Sigmoid colon (tissue), 4 donors: ENCODE results near the gene MPPE1.

ENCODE experiments used
- EP300 ChIP-seq, 4 donors: sonication (generic); formaldehyde crosslinking; IDR thresholded peaks; one replicate each; pipeline ENCODE4 v1.6.1; 2017; ENCODE audit warnings: antibody characterized with exemption in 4 of 4
- POLR2A ChIP-seq, 2 donors: fragments of 450-650 bp; IDR thresholded peaks; one replicate each; pipeline ENCODE4 v1.6.1; 2016; ENCODE audit warnings: antibody characterized with exemption in 2 of 2, mild to moderate bottlenecking in 2 of 2, moderate library complexity in 2 of 2
- POLR2AphosphoS5 ChIP-seq, 4 donors: sonication (generic); formaldehyde crosslinking; IDR thresholded peaks; one replicate each; pipeline ENCODE4 v1.6.1; 2017; ENCODE audit warnings: antibody characterized with exemption in 4 of 4
- TF ChIP-seq, protein P1 (sequence below), 4 experiments: fragments of 450-650 bp in 3 of 4; fragments of 200-600 bp in 1 of 4; IDR thresholded peaks; one replicate each; pipeline ENCODE4 v1.5.1; 2016 to 2019; ENCODE audit warnings: antibody characterized with exemption in 4 of 4, mild to moderate bottlenecking in 3 of 4, moderate library complexity in 2 of 4

GRCh38 chr18:11861583-11862288 is 46.4 kb downstream of the MPPE1 start:
- TF ChIP-seq, protein P1, sequence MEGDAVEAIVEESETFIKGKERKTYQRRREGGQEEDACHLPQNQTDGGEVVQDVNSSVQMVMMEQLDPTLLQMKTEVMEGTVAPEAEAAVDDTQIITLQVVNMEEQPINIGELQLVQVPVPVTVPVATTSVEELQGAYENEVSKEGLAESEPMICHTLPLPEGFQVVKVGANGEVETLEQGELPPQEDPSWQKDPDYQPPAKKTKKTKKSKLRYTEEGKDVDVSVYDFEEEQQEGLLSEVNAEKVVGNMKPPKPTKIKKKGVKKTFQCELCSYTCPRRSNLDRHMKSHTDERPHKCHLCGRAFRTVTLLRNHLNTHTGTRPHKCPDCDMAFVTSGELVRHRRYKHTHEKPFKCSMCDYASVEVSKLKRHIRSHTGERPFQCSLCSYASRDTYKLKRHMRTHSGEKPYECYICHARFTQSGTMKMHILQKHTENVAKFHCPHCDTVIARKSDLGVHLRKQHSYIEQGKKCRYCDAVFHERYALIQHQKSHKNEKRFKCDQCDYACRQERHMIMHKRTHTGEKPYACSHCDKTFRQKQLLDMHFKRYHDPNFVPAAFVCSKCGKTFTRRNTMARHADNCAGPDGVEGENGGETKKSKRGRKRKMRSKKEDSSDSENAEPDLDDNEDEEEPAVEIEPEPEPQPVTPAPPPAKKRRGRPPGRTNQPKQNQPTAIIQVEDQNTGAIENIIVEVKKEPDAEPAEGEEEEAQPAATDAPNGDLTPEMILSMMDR (IDR thresholded peaks at IDR 0.05) = no peak
- TF ChIP-seq POLR2A (IDR thresholded peaks at IDR 0.05) = no peak
- no peak for TF ChIP-seq POLR2AphosphoS5 (IDR thresholded peaks at IDR 0.05)
- no peak for TF ChIP-seq EP300 (IDR thresholded peaks at IDR 0.05)
